DLD1 (cell line): ENCODE results near the gene CBFA2T3.

Source experiments
- in situ Hi-C: cut with HindIII; loops from 2 replicates; pipeline ENCODE4 v1.10.0; 2017; ENCODE audit warnings: low sequenced_read_pairs

The CBFA2T3 gene

DNA sequence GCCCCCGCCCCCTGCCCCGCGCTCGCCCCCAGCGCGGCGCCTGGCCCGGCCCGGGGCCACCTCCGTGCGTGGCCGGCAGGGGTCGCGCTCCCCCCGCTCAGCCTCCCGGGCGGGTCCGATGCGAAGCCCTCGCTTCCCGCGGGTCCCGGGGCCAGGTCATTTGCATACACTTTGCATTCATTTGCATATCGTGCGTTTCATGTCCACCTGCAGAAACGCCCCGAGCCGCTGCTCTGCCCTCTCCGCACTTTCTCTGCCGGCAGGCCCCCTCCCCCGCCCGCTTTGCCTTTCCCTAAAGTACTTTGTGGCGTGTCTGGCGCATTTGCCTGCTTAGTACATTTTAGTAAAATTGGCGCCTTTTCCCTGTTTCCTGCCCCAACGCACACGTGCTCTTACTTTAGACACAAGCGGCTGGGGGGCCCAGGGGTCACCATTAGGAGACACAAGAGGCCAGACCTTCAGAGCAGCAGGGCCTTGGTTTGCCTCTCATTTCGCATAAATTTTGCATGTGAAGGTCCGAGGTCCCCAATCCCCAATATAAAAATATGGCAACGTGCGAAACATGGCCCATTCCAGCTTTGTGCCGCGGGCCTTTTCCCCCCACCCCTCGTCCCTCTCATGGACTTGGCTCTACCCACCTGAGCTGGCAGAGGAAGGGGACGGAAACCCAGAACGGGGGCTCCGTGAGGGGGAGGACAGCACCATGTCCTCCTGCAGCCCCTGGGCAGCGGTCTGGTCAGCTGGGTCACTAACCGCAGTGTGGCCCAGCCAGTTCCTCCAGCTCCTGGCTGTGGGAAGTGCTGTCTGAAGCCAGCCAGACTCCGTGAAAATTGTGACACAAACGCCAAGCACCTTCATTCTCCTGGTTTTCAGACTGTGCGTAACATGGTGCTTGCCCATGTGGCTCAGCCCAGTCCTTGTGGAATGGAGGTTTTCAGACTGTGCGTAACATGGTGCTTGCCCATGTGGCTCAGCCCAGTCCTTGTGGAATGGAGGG lies 34.8 kb downstream of the CBFA2T3 start:
- in situ Hi-C loops: no loop called here

DNA sequence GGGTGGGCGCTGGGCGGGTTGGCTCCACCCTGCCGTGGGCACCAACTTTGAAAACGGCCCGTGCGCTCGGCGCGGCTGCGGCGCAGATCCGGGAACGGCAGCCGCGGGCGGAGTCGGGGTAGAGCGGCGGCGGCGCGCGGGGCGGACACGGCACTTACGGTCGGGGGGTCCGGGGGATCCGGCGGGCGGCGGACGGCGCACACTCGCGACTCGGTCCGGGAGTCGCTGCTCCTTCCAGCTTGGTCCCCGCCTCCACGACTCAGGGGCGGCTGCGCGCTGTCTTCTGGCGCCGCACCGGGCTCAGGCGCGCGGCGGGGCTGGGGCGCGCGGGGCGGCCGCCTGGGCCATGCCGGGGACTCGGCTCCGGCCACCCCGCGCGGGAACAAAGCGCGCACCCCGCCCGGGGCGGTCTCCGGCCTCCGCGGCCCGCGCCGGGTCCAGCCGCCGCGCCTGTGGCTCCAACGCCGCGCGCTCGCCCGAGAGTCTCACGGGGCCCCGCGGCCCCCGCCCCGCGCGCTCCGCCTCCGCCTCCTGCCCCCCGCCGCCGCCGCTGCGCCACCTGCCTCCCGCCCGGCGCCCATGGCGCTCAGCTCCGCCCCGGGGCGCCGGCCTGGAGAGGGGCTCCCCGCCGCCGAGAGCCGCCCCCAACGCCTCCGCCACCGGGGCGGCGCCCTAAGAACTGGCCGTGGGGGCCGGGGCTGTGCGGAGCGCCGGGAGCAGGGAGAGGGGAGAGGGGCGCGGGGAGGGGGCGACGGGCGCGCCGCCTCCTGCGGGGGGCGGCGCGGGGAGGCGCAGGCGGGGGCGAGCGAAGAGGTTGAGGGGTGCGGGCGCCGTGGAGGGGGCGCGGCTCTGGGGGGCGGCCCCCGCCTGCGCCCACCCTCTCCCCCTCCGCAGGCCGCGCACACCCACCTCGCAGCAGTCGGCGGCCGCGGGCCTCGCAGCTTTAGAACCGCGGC lies 35.9 kb downstream of the CBFA2T3 start:
- in situ Hi-C loops: no loop called here

DNA sequence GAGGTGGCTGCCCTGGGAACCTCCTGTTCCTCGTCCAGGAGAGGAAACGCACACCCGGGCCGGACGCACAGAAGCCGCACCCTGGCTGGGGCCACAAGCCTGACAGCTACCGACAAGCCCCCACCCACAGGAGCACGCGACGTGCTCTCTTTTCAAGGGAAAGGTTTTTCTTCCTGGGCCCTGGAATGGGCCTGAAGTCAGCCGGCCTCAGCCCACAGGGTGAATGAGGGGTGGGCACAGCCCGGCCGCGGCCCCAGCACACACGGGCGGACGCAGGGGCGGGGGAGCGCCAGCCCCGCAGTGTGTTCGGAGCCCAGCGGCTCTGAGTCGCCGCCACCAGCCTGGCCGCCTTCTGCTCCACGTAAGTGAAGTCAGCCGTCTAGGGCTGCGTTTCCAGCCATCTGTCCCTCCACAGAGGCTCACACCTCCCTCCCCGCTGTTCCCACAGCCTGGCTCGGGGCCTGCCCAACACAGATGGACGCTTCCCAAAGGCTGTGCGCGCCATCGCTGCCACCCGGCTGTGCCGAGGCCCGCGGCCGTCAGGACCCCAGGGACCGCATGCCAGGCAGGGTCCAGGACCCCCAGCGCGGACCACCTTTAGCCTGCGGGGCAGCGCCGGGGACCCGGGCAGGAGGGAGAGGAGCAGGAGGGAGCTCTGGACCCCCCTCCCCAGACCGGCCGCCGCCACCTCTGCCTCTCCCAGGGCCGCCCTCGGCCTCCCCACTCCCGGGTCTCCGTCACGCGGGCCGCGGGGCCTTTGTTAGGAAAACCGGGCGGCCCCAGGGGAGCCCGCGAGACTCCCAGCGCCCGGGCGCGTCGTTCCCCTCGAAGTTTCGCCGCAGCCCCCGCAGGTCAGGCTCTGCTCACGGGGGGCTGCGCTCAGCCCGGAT lies 36.8 kb downstream of the CBFA2T3 start:
- in situ Hi-C loops: no loop called here

DNA sequence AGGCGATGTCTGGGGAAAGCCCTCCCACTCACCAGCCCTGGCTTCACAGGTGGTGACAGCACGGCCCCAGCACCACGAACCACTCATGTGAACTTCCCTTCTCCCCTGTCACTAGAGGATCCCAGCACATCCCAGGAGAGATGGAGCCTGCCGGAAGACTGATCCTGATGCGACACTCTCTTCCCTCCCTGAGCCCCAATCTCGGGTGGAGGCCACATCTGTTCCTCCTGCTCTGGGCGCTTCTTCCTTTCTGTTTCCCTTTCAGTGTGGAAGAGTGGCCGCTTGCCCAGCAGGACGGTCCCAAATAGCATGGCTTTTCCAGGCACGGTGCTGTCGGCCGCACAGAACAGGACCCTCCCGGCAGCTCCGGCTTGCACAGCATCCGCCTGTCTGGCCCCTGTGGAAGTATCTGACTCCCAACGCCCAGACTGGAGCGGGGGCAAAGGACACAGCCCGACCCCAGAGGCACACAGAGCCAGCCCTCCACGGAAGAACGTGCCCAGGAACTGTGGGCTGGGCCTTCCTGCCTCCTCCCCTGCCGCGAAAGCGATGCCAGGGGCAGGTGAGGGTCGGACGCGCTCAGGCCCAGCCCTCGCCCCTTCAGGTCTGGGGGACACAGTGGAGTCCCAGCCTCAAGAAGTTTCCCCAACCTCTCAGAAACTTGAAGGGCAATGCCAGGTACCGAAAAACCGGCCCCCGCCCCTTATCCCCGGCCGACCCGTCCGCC lies 37.6 kb downstream of the CBFA2T3 start:
- in situ Hi-C loops: no loop called here

DNA sequence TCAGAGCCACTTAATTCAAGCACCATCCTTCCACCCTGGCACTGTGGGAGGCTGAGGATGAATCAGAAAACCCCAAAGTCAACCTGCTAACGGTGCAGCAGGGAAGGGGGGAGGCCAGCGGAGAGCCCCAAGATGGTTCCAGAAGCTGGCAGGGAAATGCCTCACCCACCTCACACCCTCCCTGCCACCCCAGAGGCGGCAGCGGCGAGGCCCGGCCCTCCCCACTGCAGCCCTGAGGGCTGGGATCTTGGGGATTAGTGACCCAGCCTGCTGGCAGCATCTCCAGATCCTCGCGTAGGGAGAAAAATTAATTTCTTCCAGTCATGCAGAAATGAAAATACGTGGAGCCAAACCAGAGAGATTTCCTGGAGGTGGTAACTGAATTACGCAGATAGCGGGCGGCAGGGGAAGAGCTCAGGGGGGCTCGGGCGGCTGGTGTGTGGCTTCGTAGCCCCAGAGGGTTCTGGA lies 38.2 kb downstream of the CBFA2T3 start:
- in situ Hi-C loops: no loop called here

DNA sequence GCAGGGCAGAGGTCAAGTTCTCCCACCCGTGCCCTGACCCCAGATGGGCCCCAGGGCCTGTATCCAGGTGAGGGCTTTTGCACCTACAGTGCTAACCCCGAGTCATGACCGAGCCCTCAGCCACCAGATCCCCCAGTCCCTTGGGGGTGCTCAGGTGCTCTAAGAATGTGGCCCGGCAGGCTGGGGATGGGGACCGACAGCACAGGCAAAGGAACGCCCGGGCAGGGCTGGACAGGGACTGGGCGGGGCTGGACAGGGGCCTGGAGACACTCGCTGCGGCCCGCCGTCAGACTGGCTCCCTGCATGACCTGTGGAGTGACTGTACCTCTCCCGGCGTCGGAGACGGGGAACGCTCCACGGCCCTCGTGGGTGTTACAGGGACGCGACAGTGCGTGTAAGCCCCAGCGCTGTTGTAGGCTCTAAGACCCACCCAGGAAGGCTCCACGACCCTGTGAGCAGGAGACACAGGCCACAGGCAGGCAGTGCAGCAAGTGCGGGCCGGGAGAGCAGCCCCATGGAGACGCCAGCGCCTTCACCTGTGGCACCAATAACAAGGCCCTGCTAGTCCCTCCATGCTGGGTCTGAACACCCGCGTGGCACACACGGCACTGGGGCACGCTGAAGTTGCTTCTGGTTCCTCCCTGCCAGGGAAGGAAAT lies 38.8 kb downstream of the CBFA2T3 start:
- in situ Hi-C loops: no loop called here

DNA sequence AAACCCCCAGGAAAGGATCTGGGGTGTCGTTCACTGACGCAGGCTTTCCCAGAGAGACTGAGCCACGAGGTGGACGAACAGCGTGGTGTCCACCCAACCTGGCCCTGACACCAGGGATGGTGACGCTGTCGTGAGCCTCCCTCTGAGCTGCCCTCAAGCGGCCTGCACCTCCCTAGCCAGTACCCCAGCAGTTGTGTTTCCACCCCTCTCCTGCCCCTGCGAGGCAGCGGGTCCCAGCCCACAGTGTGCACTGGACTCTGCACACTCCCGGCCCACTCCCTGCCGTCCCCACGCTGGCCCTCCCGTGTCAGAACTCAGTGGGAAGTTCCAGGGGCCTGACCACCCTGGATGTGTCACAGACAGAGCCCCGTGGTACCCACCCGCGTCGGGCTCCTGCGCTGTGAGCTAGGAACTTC lies 39.8 kb downstream of the CBFA2T3 start:
- in situ Hi-C loops: no loop called here

DNA sequence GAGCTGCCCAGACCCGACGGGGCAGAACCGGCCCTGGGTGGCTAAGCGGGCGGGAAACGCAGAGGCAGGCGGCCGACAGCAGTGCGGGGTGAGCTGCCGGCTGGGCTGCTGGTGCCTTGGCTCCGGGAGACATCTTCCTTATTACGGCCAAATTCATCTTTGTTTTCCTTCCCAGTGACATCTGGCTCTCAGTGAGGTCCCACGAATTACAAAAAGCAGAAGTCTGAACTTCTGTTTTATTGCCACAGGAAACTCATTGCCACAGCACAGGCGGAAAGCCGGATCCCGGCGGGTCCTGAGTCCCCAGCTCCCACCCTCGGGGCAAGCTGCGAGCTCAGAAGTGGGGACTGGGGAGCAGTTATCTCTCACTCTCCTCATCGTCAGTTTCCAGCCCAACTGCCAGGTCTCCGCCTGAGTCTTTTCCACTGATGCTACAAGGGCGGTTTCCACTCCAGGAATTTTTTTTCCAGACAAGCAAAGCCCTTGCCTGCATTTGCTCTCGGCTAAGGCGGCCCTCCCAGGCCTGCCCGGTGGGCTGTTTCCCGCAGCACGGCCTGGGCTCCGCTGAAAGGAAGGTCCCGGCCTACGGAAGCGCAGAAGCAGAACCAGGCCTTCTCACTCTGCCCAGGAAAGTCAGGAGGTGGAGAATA lies 40.3 kb downstream of the CBFA2T3 start:
- in situ Hi-C loops: no loop called here

DNA sequence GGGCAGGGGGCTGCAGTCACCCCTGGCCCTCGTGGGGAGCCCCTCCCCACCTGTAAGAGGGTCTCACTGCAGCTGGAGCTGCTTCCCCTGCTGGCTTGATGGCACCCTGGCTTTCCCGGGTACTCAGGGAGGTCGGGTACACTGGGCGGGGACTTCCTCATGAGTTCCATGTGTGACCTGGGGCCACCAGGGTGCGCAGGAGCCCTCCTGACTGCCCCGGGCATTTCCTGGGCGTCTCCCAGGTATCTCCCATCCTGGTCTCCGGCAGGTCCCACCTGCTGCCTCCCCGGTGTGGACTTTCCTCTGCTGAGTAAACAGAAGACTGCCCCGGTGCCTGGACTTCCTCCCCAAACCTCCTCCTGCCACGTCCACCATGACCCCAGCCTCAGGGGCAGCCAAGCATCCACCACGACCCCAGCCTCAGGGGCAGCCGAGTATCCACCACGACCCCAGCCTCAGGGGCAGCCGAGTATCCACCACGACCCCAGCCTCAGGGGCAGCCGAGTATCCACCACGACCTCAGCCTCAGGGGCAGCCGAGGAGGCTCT lies 40.9 kb downstream of the CBFA2T3 start:
- in situ Hi-C loops: no loop called here

DNA sequence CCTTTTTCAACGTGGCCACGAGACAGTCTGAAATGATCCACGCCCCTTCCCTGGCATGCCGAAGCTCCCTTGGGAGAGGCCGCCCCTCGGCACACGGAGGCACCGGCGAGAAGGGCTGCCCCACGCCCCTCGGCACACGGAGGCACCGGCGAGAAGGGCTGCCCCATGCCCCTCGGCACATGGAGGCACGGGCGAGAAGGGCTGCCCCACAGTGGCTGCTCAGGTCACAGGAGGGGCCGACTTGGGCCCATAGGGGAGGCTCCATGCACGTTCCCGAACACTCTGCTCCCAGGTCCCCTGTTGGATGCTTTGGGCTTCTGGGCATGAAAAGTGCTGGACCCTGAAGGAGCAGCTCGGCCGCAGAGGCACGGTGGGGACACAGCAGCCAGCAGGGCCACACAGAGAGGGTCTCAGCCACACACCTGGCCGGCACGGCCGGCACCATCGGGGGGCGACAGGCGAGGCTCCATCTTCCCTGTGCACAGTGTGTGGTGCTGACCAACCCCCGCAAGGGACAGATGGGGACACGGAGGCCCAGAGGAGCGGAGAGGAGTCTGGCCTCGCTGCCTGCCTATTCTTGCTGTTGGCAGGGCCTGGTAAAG lies 42.8 kb downstream of the CBFA2T3 start:
- in situ Hi-C loops: no loop called here

DNA sequence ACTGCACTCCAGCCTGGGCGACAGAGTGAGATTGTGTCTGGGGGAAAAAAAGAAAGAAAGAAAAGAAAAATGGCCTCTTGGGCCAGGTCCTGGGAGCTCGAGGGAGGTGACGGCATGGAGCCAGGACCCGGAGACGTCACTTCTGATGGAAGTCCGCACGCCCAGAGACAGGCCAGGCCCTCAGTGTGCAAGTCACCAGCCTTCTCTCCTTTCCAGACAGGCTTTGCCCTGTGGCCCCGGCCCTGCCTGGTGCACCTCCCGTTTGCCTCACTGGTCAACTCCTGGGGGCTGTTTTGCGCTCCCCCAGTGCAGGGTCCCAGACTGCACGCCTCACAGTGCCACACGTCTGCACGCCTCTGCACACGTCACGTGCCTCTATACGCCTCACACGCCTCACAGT lies 44.1 kb downstream of the CBFA2T3 start:
- in situ Hi-C loops: no loop called here

DNA sequence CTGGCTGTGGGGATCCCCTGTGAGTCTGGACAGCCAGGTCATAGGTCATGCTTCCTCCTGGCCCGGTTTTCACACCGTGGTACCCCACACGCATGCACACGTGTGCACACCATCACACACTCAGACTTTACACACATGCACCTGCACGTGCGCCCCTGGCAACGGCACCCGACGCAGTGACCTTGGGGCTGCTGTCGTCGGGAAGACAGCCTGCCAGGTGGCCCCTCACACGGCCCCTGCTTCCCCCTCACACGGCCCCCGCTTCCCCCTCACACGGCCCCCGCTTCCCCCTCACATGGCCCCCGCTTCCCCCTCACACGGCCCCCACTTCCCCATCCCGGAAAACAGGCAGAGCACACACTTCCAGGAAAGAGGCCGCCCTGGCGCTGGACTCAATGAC lies 45.1 kb downstream of the CBFA2T3 start:
- in situ Hi-C loops: no loop called here

DNA sequence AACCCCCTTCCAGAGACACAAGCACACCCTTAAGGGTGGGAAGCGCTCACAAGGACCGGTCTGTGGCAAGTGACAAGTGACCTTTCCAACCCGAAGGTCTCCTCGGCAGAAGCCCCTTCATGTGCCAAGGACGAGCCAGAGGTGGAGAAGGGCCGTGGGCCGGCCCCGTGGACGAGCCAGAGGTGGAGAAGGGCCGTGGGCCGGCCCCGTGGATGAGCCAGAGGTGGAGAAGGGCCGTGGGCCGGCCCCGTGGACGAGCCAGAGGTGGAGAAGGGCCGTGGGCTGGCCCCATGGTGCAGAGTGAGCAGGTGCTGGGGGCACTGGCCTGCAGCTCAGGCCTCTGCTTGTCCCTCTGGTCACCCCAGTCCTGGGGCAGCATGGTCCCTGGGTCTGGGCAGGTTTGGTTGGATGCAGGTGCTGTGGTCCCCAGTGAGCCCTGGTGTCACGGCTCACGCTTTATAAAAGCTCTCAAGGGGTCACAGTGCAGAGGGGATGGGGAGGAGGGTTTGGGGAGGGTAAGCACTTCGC lies 45.6 kb downstream of the CBFA2T3 start:
- in situ Hi-C loops: no loop called here

DNA sequence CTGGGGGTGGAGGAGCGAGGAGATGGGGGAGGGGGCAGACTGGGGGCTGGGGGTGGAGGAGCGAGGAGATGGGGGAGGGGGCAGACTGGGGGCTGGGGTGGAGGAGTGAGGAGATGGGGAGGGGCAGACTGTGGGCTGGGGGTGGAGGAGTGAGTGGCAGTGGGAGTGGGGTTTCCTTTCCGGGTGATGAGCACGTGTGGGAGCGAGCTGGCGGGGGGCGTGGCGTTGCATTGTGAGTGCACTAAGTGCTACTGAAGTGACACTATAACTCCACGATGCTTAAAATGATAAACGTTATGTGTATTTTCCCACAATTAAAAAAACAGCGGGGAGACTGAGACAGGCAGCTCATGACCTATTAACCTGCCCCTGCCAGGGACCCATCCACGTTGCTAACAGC lies 46.3 kb downstream of the CBFA2T3 start:
- in situ Hi-C loops: no loop called here

DNA sequence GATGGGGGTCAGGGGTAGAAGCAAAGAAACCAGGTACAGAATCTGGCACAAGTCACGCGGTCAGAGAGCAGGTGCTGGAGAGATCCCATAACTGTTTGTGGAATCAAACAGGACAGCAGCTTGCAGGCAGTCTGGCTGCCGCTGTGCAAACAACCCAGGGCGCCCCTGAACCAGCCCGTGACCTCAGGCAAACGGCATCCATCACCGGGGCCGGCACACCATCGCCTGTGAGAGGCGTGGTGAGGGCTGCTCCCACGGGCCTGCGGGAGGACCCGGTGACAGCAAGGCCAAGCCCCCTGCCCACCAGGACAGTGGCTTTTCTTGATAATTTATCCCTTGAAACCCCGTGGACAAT lies 47.9 kb downstream of the CBFA2T3 start:
- in situ Hi-C loops: no loop called here

DNA sequence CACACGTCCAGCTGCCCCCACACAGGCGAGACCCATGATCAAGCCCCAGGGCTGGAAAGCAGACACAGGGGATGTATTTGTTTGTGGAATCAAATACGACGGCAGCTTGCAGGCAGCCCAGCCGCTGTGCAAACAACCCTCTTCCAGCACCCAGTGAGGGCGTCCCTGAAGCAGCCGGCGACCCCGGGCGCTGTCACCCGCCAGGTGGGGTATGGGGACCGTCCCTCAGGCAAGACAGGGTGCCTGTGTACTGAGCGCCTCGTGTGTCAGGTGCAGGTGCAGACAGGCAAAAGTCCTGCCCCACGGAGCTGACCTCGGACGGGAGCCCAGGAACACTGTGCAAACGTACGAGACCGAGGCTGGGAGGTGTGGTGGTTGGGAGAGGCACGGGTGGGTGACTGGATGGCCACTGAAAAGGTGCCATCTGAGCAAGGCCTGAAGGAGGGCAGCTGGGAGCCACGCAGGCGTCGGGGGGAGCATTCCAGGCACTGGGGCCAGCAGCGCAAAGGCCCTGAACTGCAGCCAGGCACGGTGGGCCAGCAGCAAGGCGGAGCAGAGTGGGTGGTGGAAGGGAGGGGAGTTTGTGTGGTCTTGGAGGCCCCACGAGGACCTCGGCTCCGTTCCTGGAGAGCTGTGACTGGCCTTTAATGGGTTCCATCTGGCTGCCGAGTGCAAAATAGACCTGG lies 48.5 kb downstream of the CBFA2T3 start:
- in situ Hi-C loops: no loop called here

DNA sequence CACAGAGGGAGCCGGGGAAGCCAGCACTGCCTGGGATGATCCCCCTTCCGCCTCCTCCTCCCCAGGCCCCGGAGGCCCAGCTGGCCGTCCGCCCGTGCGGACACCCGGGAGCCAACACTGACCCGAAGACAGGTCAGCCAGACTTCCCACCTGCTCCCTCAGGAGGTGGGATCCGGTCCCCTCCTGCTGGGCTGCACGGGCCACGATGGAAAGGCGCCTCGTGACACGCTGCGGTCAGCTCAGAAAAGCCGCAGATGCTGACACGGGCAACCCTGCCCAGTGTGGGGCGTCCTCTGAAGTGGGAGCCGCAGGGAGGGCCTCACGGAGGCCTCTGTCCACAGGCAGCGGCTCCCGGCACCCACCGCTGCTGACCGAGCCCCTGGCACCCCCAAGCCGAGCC lies 49.3 kb downstream of the CBFA2T3 start:
- in situ Hi-C loops: no loop called here
